Erythroblast (primary cell): ENCODE results near the gene PBX1.

ENCODE experiments used
- DNase-seq, 2 experiments: peaks; one replicate each; lab custom pipeline; 2025; lab: John Stamatoyannopoulos, UW
- GATA1 ChIP-seq: IDR thresholded peaks from 2 replicates; pipeline ENCODE4 v1.6.1; 2011; ENCODE audit warnings: low read depth, mild to moderate bottlenecking, control low read depth, low read length, moderate library complexity
- POLR2A ChIP-seq: IDR thresholded peaks from 2 replicates; pipeline ENCODE4 v1.6.1; 2011; ENCODE audit warnings: mild to moderate bottlenecking, low read length

The PBX1 gene

DNA sequence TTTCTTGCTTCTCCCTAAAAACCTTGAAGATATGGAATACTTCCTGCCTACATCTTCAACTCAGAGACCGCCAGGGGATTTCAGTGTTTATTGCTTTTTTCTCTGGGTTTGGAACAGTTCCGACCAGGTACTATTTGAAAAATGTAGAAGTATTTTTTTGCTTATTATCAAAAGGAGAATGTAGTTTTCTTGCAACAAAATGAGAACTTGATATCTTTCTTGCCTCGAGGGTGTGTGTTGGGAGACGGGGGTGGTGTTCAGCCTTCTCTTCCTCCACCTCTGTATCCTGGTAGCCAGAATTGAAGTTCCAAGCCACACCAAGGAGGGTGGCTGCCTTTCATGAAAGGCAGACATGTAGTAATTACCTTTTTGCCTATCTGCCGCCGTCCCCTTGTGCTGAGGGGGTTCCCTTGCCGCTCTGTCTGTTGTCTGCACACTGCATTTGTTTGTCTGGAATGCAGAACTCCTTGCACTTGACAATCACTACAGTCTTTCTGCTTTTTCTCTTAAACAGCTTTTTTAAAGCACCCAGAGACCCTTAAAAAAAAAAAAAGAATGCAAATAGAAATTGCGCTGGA lies 212.1 kb downstream of the PBX1 start:
- TF ChIP-seq GATA1 = no peak
- no peak for TF ChIP-seq POLR2A
- DNase-seq = no peak

- DNase-seq = no peak
- TF ChIP-seq POLR2A = no peak
- TF ChIP-seq GATA1 = no peak
Measured at GRCh38 chr1:164771619-164772361, 212.8 kb downstream of the PBX1 start.

DNA sequence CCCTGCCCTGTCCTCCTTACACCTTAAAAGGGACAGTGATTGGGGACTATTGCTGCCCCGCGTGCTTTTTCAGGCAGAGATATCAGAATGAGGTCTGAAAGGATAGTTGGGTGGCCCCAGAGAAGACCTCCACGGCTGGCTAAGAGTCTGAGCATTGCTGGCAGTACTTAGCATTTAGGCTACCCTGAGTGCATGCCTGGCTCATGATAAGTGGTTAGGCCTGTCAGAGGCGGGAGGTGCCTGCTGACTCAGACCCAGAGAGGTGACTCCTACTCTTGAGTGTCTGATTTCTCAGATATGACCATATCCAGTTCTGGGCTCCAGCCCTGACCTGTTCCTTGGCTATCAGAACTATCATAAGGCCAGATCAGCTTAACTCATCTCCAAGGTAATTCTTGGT lies 213.7 kb downstream of the PBX1 start:
- peak; percentile 92 for DNase-seq
- TF ChIP-seq GATA1 (no peak), POLR2A (no peak)

DNA sequence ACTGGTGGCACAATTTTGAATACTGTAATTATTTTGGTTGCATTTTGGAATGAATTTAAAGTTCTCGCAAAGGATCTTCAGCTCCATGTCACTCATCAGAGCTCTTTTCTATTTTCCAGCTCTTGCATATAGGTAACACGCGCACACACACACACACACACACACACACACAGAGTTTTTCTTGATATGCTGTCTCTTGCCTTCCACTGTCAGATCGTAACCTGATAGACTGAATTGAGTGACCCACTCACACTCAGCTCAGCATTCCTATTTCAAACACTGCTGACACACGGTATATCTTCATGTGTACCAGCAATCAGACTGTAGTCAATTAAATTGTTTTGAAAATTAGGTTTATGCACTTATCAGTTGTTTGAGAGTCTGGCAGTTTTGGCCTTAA lies 214.1 kb downstream of the PBX1 start:
- TF ChIP-seq GATA1 (no peak), POLR2A (no peak)
- DNase-seq = peak in 1 of 2 experiments; percentile 49

- TF ChIP-seq POLR2A = no peak
- TF ChIP-seq GATA1 = no peak
Measured at GRCh38 chr1:164774413-164774812, 215.4 kb downstream of the PBX1 start.

DNA sequence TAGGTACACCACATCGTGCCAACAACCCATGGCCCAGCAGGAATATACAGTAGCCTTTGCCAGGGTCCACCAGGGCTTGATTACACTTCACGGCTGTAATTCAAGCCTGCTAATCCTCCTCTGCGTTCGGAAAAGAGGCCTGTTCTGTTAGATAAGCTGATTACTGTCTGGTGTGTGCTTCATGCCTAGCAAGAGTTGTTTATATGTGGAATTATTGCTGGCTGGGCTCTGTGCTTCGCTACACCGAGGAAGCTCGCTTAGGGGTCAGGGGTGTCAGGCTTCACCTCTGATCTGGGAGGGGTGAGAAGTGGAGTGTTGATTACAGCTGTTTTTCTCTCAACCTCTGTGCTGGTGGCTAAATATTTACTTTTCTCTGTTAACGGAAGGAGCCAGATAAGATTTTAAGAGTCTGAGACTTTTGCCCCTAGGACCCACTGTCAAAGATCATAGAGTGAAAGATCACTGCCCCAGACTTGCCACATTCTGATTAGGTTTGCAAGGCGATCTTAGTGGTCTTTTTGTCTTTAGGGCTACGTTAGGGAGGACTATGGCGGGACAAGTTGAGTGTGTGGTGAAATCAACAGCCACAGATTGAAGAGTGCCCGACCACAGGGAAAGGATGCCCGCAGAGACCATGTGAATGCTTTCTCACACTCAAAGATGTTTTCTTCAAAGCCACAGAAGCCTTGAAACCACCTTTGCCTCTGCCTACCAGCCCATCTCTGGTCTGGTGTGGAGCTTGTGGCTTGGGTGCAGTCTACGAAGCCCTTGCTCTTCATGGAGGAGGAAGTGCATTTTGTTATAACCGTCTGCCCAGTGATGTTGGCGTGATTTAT lies 216.1 kb downstream of the PBX1 start:
- DNase-seq = peak; percentile 90 to 91
- TF ChIP-seq POLR2A = no peak
- no peak for TF ChIP-seq GATA1

More at GRCh38 chr1:164774413-164774812, 215.4 kb downstream of the PBX1 start:
- DNase-seq = no peak

GRCh38 chr1:164777518-164777917 lies 218.5 kb downstream of the PBX1 start:
- TF ChIP-seq POLR2A = no peak
- TF ChIP-seq GATA1 = no peak
- DNase-seq = no peak

DNA sequence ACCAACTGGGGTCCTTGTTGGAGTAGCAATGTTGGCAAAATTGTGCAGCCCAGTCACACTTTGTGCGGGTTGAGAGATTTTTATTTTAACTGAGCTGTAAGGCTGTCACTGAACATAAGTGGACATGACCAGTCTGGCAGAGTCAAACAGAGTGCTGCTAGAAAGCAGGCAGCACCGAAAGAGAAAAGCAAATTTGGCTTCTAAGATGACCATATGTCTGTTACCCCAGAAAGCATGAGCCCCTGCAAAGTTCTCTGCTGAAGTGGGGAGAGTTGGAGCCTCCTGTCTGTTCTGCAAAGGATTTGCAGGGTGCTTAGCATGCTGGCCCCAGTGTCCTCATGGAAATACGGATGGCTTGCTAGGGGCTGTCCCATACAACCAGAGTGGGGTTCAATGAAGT lies 220.4 kb downstream of the PBX1 start:
- no peak for TF ChIP-seq POLR2A
- TF ChIP-seq GATA1 = no peak
- DNase-seq = no peak

DNA sequence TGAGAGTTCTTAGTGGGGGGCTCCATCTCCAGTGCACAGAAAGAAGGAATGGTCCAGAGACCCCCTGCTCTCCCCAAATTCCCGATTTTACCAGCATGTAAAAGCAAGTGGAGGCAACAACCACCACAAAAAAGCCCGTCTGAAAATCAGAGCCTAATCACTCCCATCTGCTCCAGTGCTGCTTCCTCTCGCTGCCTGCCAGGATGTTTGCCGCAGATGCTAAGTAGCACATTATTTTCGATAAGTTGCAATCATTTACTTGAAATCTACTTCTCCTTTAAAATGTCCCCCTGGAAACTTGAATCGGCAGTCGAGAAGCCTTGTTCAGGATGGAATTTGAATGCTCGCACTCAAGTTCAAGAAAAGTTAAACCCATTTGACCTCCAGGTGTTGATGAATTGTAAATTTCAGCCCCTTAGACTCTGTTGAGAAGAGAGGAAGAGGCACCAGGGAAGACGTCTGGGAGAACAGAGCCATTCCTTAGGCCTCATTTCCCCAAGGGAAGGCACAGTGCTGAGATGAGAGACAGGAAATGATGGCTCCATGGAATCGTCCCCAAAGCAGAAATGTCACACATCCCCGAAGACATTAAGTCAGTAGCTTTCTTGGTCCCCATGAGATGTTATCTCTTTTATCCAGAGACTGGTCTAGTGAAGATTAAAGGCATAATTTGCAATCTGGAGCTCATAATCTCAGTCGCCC lies 221.3 kb downstream of the PBX1 start:
- DNase-seq = no peak
- TF ChIP-seq GATA1 = no peak
- TF ChIP-seq POLR2A = no peak

DNA sequence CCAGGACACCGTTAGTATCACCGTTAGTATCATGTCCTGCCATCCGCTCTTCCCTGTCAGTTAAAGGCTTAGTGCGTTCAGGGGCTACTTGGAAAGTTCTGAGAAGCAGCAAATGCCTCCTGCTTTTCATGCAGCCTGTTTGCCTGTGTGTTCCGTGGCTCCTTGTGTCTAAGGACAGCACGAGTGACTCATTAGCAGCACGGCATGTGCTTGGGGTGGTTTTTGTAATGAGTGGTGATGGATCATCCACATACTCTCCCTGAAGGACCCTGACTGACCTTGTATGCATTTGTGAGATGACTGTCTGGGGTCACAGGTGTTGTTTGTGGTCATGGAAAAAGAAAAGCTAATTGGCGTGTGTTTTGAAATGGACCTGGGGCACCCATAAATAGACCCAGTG lies 221.9 kb downstream of the PBX1 start:
- TF ChIP-seq POLR2A (no peak), GATA1 (no peak)
- DNase-seq = peak in 1 of 2 experiments; percentile 22

DNA sequence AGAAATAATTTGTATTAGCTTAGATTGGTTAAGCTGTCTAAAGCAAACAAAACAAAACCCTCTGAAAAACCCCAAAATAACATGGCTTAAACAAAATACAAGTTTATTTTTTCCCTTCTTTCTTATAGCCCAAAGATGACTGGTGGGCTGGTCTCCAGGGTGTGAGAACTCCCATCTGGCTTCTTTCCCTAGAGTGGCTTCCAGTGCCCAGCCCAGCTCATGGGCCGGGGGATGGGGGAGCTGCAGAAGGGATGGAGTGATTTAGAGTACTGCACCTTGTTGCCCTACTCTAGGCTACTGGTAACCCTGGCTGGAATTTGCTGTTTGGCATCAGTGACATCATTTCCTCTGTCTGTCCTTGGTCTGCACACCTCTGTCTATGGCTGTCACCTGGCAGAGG lies 223.0 kb downstream of the PBX1 start:
- TF ChIP-seq GATA1 (no peak), POLR2A (no peak)

DNA sequence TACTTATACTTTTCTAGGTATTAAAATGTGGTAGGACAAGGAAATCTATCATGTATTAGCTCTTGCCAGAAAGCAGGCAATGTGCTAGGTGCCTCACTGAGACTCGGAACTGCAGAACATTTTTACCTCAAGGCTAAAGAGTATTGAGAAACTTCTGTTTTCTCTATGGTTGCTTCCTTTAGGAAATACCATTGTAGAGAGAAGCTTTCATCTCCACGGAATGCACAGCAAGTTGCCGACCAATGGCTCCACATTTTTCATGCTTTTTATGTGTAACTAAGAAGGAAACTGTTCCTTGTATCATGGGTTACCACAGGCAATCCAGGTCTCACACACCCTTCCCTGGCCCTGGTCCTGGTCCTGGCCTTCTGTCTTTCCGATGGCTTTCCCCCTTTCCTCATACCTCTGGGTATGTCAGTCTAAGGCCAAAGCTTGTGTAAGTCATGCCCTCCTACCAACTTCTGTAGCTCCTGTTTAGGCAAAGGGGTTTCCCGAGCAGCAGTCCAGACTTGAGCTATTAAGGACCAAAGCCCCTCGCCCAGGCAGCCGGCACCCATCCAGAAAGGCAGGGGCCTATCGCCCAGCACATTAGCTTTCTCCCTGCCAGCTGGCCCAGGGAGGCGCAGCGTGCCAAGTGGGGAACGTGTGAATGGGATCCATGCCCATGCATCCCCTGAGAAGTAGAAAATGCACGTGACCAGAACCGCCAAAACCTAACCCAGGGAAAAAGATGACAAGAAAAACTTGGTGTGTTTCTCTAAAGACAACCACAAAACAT lies 225.0 kb downstream of the PBX1 start:
- no peak for TF ChIP-seq POLR2A
- no peak for TF ChIP-seq GATA1
- DNase-seq = no peak

More for the DNA sequence above, 223.0 kb downstream of the PBX1 start:
- DNase-seq = no peak

GRCh38 chr1:164784960-164785359 lies 226.0 kb downstream of the PBX1 start:
- no peak for TF ChIP-seq POLR2A
- TF ChIP-seq GATA1 = no peak
- no peak for DNase-seq
